Hematopoietic multipotent progenitor cell treated with erythropoietin and hydrocortisone succinate and interleukin-3 and kit ligand, for 17 days (in vitro differentiated cells): Measurements from ENCODE around the gene RNPC3.

Experiments used
- DNase-seq: peaks from one replicate; pipeline ENCODE4 v3.0.0-alpha.2; 2015; ENCODE audit warnings: low spot score

Gene RNPC3

DNA sequence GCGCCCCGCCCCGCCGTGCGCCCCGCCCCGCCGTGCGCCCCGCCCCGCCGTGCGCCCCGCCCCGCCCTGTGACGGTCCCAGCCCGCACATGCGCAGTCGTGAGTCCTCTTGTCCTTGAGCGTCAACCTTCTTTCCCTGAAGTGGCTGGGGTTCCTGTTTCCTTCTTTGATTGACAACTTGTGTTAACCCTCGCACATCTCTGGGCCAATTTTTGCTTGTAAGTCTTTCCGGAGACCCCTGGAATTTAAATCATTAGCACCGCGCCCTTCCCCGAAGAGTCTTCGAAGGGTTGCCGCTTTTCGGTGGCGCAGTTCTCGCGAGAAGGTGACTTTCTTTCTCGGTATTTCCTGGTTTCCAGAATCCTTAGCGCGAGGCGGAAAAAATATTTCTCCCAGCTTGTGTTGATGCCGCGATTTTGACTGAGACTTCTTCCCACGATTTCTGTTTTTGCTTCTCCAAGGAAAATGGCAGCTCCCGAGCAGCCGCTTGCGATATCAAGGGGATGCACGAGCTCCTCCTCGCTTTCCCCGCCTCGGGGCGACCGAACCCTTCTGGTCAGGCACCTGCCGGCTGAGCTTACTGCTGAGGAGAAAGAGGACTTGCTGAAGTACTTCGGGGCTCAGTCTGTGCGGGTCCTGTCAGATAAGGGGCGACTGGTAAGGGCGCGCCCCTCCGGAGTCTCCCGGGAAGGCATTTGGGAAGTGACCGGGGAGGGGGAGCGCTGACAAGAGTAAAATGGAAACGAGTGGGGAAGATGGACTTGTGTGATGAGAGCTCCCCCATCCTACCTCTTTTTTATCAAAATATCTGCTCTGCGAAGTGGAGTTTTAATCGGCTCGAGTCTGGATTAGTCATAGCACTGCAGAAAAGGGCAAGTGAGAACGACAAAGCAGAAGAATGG lies at the start of gene RNPC3:
RNPC3 (plus strand) TSS at position 93 of the 901 bp plus-strand sequence; CDS start at position 465, 372 bp downstream.
- peak; percentile 95 for DNase-seq

GRCh38 chr1:103477101-103477500 lies 48.4 kb upstream of the RNPC3 start:
- no peak for DNase-seq

DNA sequence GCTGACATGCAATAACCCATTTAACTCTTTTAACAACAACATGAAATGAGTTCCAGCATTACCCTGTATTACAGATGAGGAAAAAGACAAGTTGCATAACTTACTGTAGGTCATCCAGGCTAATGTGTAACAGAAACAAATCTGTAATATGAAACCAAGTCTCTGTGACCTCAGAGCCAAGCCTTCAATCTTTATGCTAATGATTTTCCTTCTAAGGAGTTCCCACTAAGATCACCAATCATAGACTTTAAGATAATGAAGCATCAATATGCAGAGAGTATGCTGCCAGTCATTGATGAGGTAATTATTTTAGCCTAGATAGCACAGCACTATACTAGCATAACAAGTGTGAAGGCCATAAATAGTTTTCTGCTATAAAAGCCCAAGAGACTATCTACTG lies 35.6 kb upstream of the RNPC3 start:
- DNase-seq = no peak

DNA sequence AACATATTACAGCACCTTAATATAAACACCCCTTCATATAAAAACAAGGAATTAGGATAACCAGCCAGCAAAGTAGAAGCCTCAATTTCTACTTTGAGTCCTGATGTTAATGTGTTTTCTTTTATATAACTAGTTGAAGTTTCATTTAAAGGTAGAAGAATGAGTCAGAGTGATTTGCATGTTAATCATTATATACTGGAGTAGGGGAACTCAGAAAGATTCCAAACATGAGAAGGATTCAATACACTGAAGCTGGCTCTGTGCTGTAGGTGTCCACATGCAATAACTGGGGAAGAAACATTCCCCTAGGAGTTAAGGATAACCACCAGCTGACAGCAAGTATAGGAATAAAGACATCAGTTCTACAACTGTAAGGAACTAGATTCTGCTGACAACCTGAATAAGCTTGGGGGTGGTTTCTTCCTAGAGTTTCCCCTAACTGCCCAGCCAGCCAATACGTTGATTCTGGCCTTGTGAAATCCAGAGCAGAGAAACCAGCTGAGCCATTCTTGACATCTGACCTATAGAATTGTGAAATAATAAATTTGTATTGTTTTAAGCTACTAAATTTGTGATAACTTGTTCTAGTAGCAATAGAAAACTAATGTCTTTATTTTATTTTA lies 33.4 kb upstream of the RNPC3 start:
- DNase-seq = no peak

GRCh38 chr1:103496014-103496635 lies 29.4 kb upstream of the RNPC3 start:
- no peak for DNase-seq

DNA sequence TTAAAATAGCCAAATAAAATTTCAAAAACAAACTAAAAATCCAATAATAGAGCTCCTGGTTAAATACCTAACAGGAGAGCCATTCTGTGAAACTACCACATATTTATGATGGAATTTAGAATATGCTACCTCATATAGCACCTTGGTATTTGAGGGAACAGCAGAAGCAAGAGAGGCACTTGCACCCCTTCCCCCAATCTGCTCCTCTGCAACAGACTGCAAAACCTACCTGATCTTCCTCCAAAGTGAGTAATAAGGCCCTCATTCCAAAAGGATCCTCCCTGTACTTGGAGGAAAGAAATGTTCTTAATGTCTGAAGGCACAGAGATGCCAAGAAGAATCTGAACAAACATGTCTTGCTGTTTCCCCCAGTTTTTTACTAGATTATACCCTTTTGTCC lies 28.1 kb upstream of the RNPC3 start:
- no peak for DNase-seq

- DNase-seq = no peak
Measured at GRCh38 chr1:103509250-103509649, 16.2 kb upstream of the RNPC3 start.

GRCh38 chr1:103513711-103514110 lies 11.8 kb upstream of the RNPC3 start:
- no peak for DNase-seq

- peak; percentile 60 for DNase-seq
Measured at GRCh38 chr1:103514920-103515503, 10.5 kb upstream of the RNPC3 start.

DNA sequence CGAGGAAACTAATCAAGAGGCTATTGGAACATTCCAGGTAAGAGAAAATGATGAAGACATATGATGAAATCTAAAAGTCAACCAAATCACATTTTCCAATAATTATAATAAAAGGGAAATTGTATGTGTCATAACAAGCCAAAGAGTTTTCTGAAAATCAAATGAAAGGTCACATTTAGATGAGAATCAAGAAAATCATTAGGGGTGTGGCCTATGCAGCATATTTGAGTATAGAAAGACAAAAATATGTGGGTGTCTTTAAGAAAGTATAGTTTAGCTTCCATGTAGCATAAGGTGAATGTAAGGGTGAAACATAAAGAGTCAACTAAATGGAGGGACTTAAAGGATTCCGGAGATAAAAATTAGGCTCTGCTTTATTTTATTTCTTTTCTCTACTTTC lies 9.2 kb upstream of the RNPC3 start:
- no peak for DNase-seq

DNA sequence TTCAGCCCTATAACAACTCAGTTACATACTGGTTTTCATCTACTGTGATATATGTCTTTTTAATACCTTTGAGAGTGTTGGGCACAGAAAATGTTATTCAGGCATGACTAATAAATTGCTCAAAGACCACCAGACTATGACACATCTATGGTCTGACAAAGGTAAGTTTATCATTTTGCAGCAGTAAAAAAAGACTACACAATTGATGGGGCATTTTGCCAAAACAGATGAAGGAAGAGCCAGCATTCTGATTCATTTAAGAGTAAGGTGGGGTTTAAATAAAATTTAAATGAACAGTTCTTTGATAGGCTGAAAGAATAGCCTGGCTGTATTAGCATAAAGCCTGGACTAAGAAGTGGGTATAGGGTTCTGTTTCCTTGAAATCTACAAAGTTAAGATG lies 8.8 kb upstream of the RNPC3 start:
- no peak for DNase-seq

GRCh38 chr1:103517380-103518047 lies 8.0 kb upstream of the RNPC3 start:
- DNase-seq = no peak

DNA sequence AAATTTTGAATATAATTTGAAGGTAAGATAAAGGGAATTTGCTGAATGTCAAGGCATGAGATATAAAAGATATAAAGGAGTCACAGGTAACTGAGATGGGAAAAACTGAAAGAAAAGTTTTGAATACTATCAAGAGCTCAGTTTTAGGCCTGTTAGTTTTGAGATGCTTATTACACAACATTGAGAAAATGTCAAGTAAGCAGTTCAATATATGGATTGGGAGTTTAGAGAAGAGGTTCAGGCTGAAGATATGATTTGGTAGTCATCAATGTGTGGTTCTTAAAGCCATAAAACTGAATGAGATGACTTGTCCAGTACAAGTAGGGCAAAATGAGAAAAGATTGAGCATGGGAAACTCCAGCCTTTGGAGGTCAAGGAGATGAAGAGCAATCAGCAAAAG lies 4.7 kb upstream of the RNPC3 start:
- DNase-seq = no peak

DNA sequence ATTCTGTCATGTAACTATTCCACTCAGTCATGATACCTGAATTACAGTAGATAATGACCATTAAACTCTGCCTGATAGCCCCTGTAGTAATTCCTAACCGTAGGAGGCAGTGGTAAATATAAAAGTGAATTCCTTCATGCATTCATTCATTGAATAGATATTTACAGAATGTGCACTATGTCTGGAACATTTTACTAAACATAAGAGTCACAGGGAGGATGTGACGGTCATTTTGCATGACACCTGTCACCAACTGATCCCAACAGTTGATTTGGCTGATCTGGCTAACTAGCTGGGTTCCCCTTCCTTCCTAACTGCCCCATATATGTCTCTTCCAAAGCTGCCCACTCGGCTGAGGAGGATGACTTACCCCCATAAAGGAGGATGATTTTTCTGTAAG lies 2.2 kb upstream of the RNPC3 start:
- DNase-seq = no peak

DNA sequence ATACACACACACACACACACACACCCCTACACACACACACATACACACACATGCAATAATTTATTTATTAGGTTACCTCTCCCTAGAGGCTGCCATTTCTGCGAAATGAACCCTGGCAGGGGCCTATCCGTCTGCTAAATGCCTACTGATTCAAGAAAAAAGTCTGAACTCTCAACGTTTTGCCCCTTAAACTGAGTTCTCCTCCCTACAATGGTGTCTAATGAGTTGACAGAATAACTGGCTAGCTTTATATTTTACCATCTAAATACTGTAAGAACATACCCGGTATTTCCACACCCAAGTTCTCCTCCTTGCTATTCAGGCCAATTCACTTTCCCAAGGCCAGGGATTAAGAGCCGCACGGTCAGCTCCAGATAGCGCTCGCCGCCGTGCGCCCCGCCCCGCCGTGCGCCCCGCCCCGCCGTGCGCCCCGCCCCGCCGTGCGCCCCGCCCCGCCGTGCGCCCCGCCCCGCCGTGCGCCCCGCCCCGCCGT lies 339 bp upstream of the RNPC3 start:
- DNase-seq = peak; percentile 80

DNA sequence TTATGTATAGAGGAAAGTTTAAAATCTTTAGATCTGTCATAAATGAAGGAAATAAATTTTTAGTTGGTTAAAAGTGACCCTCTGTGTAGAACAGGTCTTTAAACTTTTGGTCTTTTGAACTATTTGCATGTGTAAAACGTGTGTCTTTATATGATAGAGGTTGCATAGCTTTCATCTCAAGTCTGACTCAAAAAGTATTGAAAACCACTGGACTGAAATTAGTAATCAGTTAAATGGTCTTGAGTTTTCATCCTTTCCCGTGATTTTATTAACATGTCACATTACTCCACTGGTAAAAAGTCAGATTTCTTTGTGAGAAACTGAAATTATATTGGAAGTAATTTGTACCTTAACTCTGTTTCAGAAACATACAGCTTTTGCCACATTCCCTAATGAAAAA lies 1.8 kb downstream of the RNPC3 start:
- no peak for DNase-seq

- peak; percentile 51 for DNase-seq
Measured at GRCh38 chr1:103529746-103530145, 4.2 kb downstream of the RNPC3 start.

- no peak for DNase-seq
Measured at GRCh38 chr1:103538226-103538625, 12.7 kb downstream of the RNPC3 start.

DNA sequence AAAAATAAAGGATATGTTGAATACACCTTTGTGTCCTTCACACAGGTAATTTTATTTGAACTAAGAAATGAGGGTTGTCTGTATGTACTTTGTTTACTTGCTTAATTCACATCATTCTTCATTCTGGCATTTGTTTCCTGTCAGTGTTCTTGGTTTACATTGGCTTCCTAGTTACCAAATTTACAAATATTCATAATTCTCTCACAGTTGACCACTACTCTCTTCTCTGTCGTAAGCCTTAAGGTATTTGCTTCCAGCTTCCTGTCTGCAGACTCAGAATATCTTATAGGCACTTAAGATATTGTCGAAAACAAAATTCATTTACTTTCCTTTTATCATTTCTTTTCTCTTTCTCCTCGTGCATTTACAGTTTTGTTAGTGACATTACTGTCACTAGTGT lies 15.9 kb downstream of the RNPC3 start:
- no peak for DNase-seq

- no peak for DNase-seq
Measured at GRCh38 chr1:103546496-103546895, 21.0 kb downstream of the RNPC3 start.

GRCh38 chr1:103547840-103548239 lies 22.3 kb downstream of the RNPC3 start:
- DNase-seq = no peak

GRCh38 chr1:103560427-103560826 lies 34.9 kb downstream of the RNPC3 start:
- DNase-seq = no peak
